HepG2 (cell line): Measurements from ENCODE around the gene TRPV5. TPM values are rescaled to one million over a fixed set of nuclear protein-coding genes. Genes with fewer than 3 reads are reported as not detected.

ENCODE experiments used
- ATAC-seq: fragments of 200-7000 bp; cut with Tn5 transposase; 3 replicates; pipeline ENCODE4 v1.9.1; 2020; ENCODE audit warnings: mild to moderate bottlenecking, moderate library complexity
- BruUV-seq: library from RNA; stranded (reverse); fragments of 400-500 nt; replicated peaks from 2 replicates; lab custom pipeline; 2021; lab: Mats Ljungman, UMichigan
- CTCF ChIA-PET: fragments of 300-600 bp; formaldehyde crosslinking; extraction: SDS; loops from one replicate; lab custom pipeline; 2021; ENCODE audit warnings: low total read pairs, inconsistent platforms, low intra/inter-chr PET ratio; lab: Yijun Ruan, JAX
- POLR2A ChIA-PET: fragments of 350-600 bp; sonication (Branson Sonifier 250); formaldehyde crosslinking; loops from one replicate; lab custom pipeline; 2020; ENCODE audit warnings: antibody characterized with exemption, inconsistent platforms; lab: Yijun Ruan, JAX
- DNase-seq: peaks from one replicate; pipeline ENCODE4 v3.0.0-alpha.2; 2015; ENCODE audit warnings: low spot score
- FAIRE-seq: peaks from 3 replicates; lab custom pipeline; 2011; peaks lifted over from hg19 to GRCh38; lab: Jason Lieb, UNC
- H2AFZ ChIP-seq: one replicate; pipeline ENCODE4 v1.6.1; 2011; ENCODE audit warnings: low read length, inconsistent platforms
- H3K27ac ChIP-seq: fragments of 300-600 bp; 3 replicates; pipeline ENCODE4 v1.8.0; 2011; ENCODE audit warnings: mixed run types, mild to moderate bottlenecking, mixed read lengths, low read length, inconsistent platforms; ENCODE audit not compliant: insufficient read depth; ENCODE audit errors: extremely low read length
- H3K27me3 ChIP-seq, 2 experiments: fragments of 200-600 bp in 1 of 2; 2 replicates in 1 of 2; 3 replicates in 1 of 2; pipeline versions ENCODE4 v1.6.0 to v1.8.0; 2011; ENCODE audit warnings: low read length in 2 of 2, mild to moderate bottlenecking in 2 of 2, moderate library complexity in 2 of 2, inconsistent platforms in 1 of 2; ENCODE audit not compliant: insufficient read depth in 2 of 2, control insufficient read depth in 1 of 2
- H3K36me3 ChIP-seq, 2 experiments: fragments of 200-600 bp in 1 of 2; replicated peaks in 1 of 2; 2 replicates in 1 of 2; 3 replicates in 1 of 2; pipeline versions ENCODE4 v1.5.1 to v1.8.0; 2011; ENCODE audit warnings: low read length in 2 of 2, inconsistent platforms in 1 of 2; ENCODE audit not compliant: insufficient read depth in 2 of 2, control insufficient read depth in 1 of 2
- H3K4me1 ChIP-seq: 2 replicates; pipeline ENCODE4 v1.5.1; 2012; ENCODE audit warnings: low read length, inconsistent platforms; ENCODE audit not compliant: insufficient read depth
- H3K4me2 ChIP-seq: 2 replicates; pipeline ENCODE4 v1.6.0; 2011; ENCODE audit warnings: low read depth, low read length, inconsistent platforms
- H3K4me3 ChIP-seq, 3 experiments: fragments of 200-600 bp in 1 of 3; sonication (generic), shearing (Covaris generic) in 1 of 3; replicated peaks in 1 of 3; 2 replicates each; pipeline ENCODE4 v1.5.1; 2011 to 2016; ENCODE audit warnings: low read length in 3 of 3, inconsistent platforms in 2 of 3, low read depth in 2 of 3, mild to moderate bottlenecking in 2 of 3, control low read depth in 1 of 3, mixed read lengths in 1 of 3; ENCODE audit not compliant: insufficient read depth in 1 of 3
- H3K79me2 ChIP-seq: one replicate; pipeline ENCODE4 v1.6.1; 2011; ENCODE audit warnings: low read length, inconsistent platforms; ENCODE audit not compliant: insufficient read depth
- H3K9ac ChIP-seq: 2 replicates; pipeline ENCODE4 v1.6.0; 2011; ENCODE audit warnings: mild to moderate bottlenecking, low read depth, low read length, inconsistent platforms; ENCODE audit not compliant: insufficient read depth
- H3K9me3 ChIP-seq: 2 replicates; pipeline ENCODE4 v1.5.1; 2012; ENCODE audit warnings: mild to moderate bottlenecking, low read length
- H4K20me1 ChIP-seq: 2 replicates; pipeline ENCODE4 v1.6.0; 2011; ENCODE audit warnings: inconsistent platforms, mild to moderate bottlenecking, low read length, moderate library complexity; ENCODE audit not compliant: insufficient read depth
- BORCS8-MEF2B ChIP-seq: sonication (generic); formaldehyde crosslinking; IDR thresholded peaks from 2 replicates; pipeline ENCODE4 v1.8.0; 2022; ENCODE audit warnings: mild to moderate bottlenecking, missing genetic modification reagents
- CBFB ChIP-seq: sonication (generic); formaldehyde crosslinking; IDR thresholded peaks from 2 replicates; pipeline ENCODE4 v1.4.0; 2020; ENCODE audit warnings: missing genetic modification reagents
- CBX1 ChIP-seq: IDR thresholded peaks from one replicate; pipeline ENCODE4 v1.6.1; 2016; ENCODE audit warnings: antibody characterized with exemption, low read depth
- DNMT3B ChIP-seq: conservative IDR thresholded peaks from 2 replicates; pipeline ENCODE4 v1.6.1; 2016; ENCODE audit warnings: missing biosample characterization, control low read depth
- NR2F2 ChIP-seq: IDR thresholded peaks from 2 replicates; pipeline ENCODE4 v1.6.1; 2012; ENCODE audit warnings: low read depth, inconsistent platforms, borderline replicate concordance
- PAF1 ChIP-seq: IDR thresholded peaks from 2 replicates; pipeline ENCODE4 v1.6.1; 2016; ENCODE audit warnings: missing genetic modification reagents, missing compliant biosample characterization
- SOX6 ChIP-seq, 2 experiments: fragments of 450-650 bp in 1 of 2; sonication (generic) in 1 of 2; formaldehyde crosslinking in 1 of 2; IDR thresholded peaks; 2 replicates each; pipeline versions ENCODE4 v1.4.0 to v1.6.1; 2017 to 2020; ENCODE audit warnings: antibody characterized with exemption in 1 of 2, mild to moderate bottlenecking in 1 of 2, missing genetic modification reagents in 1 of 2
- TERF1 ChIP-seq: sonication (generic); formaldehyde crosslinking; IDR thresholded peaks from 2 replicates; pipeline ENCODE4 v1.8.0; 2022; ENCODE audit warnings: mild to moderate bottlenecking, missing genetic modification reagents, moderate library complexity
- TRIM24 ChIP-seq: sonication (generic); formaldehyde crosslinking; IDR thresholded peaks from 2 replicates; pipeline ENCODE4 v1.8.0; 2022; ENCODE audit warnings: mild to moderate bottlenecking, missing genetic modification reagents
- WGBS: methylation state at CpG from one replicate; pipeline ENCODE4 v1.1.6; 2017; ENCODE audit warnings: low lambda C conversion rate; 5-methylcytosine and 5-hydroxymethylcytosine counted together
- in situ Hi-C: cut with HindIII; loops from 2 replicates; pipeline ENCODE4 v1.10.0; 2017; ENCODE audit warnings: low pct_unique_long_range_greater_than_20kb; ENCODE audit not compliant: extremely low pct_ligation_motif_present
- intact Hi-C: fragments of 100-400 bp; cut with micrococcal nuclease; formaldehyde crosslinking; loops from one replicate; pipeline ENCODE4 v1.10.0; 2022; ENCODE audit not compliant: unreplicated experiment
- polyA plus RNA-seq, 8 experiments: library from polyadenylated mRNA; depleted of rRNA in 3 of 8; stranded (reverse) in 7 of 8; unstranded in 1 of 8; fragments of >200 nt; fragmentation: Illumina TruSeq in 4 of 8; extraction: Trizol in 4 of 8; gene quantifications; 2 replicates each; pipeline versions ENCODE4 v1.2.1 to v1.2.3, GENCODE V29; 2011 to 2016; ENCODE audit warnings: low read depth in 4 of 8, missing spikeins in 1 of 8, mixed read lengths in 1 of 8; ENCODE audit not compliant: insufficient read depth in 1 of 8
- total RNA-seq, 5 experiments: library from RNA; depleted of rRNA; stranded (reverse); fragments of >200 nt; fragmentation: Illumina TruSeq; extraction: Trizol; gene quantifications; 2 replicates each; pipeline ENCODE4 v1.2.3, GENCODE V29; 2016; ENCODE audit warnings: low read depth in 1 of 5
- TF ChIP-seq, protein P1 (sequence below), 2 experiments: sonication (generic) in 1 of 2; formaldehyde crosslinking in 1 of 2; IDR thresholded peaks; 2 replicates each; pipeline versions ENCODE4 v1.6.1 to v1.9.0; 2014 to 2022; ENCODE audit warnings: antibody characterized with exemption in 1 of 2, borderline replicate concordance in 1 of 2, inconsistent platforms in 1 of 2, low read depth in 1 of 2, missing genetic modification reagents in 1 of 2

Gene TRPV5
- total and polyA plus RNA-seq, 2 of the 13 experiments (the other 11 are each of a cell fraction or from before 2014, with no cell fraction given) = not detected

DNA sequence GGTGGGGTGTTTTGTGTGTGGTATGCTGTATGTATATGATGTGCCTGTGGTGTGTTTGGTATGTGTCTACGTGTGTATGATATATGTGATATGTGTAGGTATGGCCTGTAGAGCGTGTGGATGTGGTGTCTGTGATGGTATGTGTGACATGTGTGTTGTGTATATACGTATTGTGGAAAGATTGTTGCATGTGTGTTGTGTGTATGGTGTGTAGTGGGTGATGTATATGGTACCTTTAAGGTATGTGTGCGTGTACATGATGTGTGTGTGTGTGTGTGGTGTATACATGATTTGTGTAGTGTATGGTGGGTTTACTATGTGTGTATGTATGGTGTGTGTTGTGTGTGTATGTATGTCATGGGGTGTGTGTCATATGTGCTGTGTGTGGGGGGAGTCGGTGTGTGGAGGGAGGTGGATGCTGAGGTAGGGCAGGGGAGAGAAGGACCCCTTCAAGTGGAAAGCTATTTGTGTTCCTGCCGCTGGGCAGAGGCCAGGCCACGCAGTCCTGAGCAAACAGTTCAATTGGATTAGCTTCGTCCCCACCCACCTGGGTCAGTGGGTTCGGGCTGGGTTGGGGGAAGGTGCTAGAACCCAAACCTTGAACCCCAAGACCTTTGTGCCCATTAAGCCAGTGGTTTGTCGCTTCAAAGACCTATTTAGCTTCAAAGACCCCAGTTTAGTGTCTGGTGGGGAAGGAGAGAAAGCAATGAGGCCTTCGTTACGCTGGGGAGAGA, 46.1 kb downstream of the TRPV5 start:
- POLR2A ChIA-PET = no interaction called here
- no peak for DNase-seq
- H2AFZ ChIP-seq = no peak overlapping the region
- no peak for ATAC-seq
- H4K20me1 ChIP-seq = no peaks in the 10 kb centered on the region
- H3K27ac ChIP-seq = no peak overlapping the region
- intact Hi-C loops = loop anchor here (10.0 kb wide), 1 partner anchor 117 kb away; no protein-coding TSS in a partner anchor
- no peaks in the 10 kb centered on the region for H3K9me3 ChIP-seq
- H3K4me1 ChIP-seq = no peaks in the 10 kb centered on the region
- H3K9ac ChIP-seq = no peak overlapping the region
- FAIRE-seq = no peak
- 23% methylated on average over 12 of the region's 12 CpGs for WGBS
- TF ChIP-seq CBFB (CRISPR knock-in tag) (no peak), CBX1 (no peak), SOX6 (IDR thresholded peaks at IDR 0.05) (0 out of 2 replicates have a peak, but pooled peaks have one; percentile 52), SOX6 (CRISPR knock-in tag; IDR thresholded peaks at IDR 0.05) (no peak)
- no peak overlapping the region for H3K4me3 ChIP-seq
- H3K79me2 ChIP-seq = no peaks in the 10 kb centered on the region
- CTCF ChIA-PET = no interaction called here
- H3K36me3 ChIP-seq = no peaks in the 10 kb centered on the region
- no peak overlapping the region for H3K4me2 ChIP-seq
- in situ Hi-C loops = no loop called here
- H3K27me3 ChIP-seq = peaks cover 0 to 9% of the 10 kb centered on the region in 2 experiments; a peak in 3 of 5 replicates
- BruUV-seq = no TSS peak

- FAIRE-seq = no peak
- Histone ChIP-seq H3K9ac (no peak overlapping the region), H4K20me1 (no peaks in the 10 kb centered on the region), H3K27me3 (peaks cover 0 to 11% of the 10 kb centered on the region in 2 experiments; a peak in 3 of 5 replicates), H3K79me2 (no peaks in the 10 kb centered on the region), H3K36me3 (no peaks in the 10 kb centered on the region), H3K4me3 (no peak overlapping the region), H3K27ac (no peak overlapping the region), H2AFZ (no peak overlapping the region), H3K9me3 (no peaks in the 10 kb centered on the region), H3K4me2 (no peak overlapping the region), H3K4me1 (no peaks in the 10 kb centered on the region)
- intact Hi-C loops = loop anchor here (10.0 kb wide), 1 partner anchor 118 kb away; no protein-coding TSS in a partner anchor
- POLR2A ChIA-PET = no interaction called here
- CTCF ChIA-PET = no interaction called here
- in situ Hi-C loops = no loop called here
- ATAC-seq = no peak
- DNase-seq = no peak
- no TSS peak for BruUV-seq
- 31% methylated on average over 7 of the region's 7 CpGs for WGBS
- TF ChIP-seq, protein P1, sequence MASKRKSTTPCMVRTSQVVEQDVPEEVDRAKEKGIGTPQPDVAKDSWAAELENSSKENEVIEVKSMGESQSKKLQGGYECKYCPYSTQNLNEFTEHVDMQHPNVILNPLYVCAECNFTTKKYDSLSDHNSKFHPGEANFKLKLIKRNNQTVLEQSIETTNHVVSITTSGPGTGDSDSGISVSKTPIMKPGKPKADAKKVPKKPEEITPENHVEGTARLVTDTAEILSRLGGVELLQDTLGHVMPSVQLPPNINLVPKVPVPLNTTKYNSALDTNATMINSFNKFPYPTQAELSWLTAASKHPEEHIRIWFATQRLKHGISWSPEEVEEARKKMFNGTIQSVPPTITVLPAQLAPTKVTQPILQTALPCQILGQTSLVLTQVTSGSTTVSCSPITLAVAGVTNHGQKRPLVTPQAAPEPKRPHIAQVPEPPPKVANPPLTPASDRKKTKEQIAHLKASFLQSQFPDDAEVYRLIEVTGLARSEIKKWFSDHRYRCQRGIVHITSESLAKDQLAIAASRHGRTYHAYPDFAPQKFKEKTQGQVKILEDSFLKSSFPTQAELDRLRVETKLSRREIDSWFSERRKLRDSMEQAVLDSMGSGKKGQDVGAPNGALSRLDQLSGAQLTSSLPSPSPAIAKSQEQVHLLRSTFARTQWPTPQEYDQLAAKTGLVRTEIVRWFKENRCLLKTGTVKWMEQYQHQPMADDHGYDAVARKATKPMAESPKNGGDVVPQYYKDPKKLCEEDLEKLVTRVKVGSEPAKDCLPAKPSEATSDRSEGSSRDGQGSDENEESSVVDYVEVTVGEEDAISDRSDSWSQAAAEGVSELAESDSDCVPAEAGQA (IDR thresholded peaks at IDR 0.05; ENCODE audit: low read depth) = no peak
- TF ChIP-seq, protein P1 (CRISPR knock-in tag; IDR thresholded peaks at IDR 0.05; ENCODE audit: borderline replicate concordance) = no peak
- TF ChIP-seq NR2F2 (no peak), PAF1 (CRISPR knock-in tag) (no peak), TRIM24 (CRISPR knock-in tag) (no peak), TERF1 (CRISPR knock-in tag) (no peak), BORCS8-MEF2B (no peak), DNMT3B (CRISPR knock-in tag) (no peak)
Measured at GRCh38 chr7:142886866-142887265, 46.7 kb downstream of the TRPV5 start.
